Stimulated activated CD8-positive, alpha-beta memory T cell treated with anti-CD3 and anti-CD28 coated beads, Interleukin-2, amount 100 ng/mL, for 1 hour (primary cell): Measurements from ENCODE around the gene ULK4.
"Not testable (repeated sequence)": the region's sequence is repeated elsewhere in the genome, so short reads cannot be mapped to it uniquely, and the experiment has no call there.

Experiments
- DNase-seq, 2 donors: peaks; one replicate each; pipeline ENCODE4 v3.0.0-alpha.2; 2020; ENCODE audit warnings: low read depth in 2 of 2

ULK4 gene

GRCh38 chr3:41649129-41649739, 312.7 kb downstream of the ULK4 start:
- no peak for DNase-seq

DNA sequence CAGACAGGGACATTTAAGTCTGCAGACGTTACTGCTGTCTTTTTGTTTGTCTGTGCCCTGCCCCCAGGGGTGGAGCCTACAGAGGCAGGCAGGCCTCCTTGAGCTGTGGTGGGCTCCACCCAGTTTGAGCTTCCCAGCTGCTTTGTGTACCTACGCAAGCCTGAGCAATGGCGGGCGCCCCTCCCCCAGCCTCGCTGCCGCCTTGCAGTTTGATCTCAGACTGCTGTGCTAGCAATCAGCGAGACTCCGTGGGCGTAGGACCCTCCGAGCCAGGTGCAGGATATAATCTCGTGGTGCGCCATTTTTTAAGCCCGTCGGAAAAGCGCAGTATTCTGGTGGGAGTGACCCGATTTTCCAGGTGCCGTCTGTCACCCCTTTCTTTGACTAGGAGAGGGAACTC, 314.2 kb downstream of the ULK4 start:
- not testable (repeated sequence) for DNase-seq

DNA sequence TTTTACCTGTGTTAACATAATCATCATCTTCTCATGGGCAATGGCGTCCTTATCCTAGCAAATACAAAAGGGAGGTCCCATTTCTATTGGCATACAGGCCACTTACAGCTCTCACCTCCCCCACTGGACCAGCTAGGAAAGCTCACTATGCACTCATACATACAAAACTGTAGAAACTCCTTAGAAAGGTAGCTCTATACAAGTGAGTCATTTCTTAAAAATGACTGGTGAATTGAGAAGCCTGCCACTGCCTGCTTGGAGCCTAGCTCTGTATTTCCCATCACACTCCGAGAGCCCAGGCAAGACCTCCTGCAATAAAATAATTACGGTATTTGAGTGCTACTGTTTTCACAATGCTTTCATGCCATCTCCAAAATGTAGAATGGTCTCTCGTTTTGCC, 321.8 kb downstream of the ULK4 start:
- no peak for DNase-seq

DNA sequence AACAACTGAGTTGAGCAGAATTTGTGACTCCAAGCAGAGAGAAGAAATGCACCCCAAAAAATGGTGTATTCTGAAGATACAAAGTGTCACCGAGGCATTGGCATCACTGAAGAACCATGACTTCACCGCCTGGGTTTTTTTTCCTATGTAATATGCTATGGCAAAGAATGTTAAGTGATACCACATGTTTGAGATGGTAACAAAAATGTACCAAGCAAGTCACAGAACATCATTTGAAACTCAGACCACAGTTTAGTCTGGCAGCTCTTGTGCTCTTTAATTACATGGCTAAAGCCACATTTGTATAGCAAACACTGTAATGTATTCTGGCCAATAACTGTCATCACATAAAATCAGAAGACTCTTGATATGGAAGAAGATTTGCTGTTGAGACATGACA, 323.5 kb downstream of the ULK4 start:
- DNase-seq = no peak

DNA sequence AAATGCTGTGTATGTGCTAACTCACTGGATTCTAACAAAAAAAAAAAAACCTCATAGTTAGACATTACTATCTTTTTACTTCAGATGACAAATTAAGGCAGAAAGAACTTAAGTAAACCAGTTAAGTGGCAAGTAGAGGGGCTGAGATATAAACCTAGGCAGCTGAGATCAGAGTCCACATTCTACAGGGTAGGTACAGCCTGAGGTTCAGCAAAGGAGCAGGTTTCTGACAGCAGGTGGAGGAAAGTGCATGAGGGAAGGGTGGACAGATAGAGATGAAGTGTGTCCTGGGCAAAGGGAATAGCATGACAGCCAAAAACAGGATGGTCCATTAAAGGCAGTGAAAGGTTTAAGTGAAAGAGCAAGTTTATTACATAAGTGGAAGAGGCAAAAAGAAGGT, 329.2 kb downstream of the ULK4 start:
- no peak for DNase-seq

- DNase-seq = no peak
These were observed 331.2 kb downstream of the ULK4 start for GRCh38 chr3:41630708-41631107.

DNA sequence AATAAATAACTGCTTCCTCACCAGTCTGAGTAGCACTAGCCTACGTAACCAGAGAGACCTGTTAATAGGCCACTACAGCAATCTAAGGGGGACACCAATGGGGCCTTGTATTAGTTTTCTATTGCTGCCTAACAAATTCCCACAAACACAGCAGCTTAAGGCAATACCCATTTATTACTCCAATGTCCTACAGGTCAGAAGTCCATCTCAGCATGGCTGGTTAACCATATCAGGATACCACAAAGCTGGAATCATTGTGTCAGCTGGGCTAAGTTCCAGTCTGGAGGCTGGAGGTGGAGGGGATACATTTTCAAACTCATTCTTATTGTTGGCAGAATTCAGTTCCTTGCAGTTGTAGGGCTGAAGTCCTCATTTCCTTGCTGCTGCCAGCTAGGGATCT, 331.9 kb downstream of the ULK4 start:
- DNase-seq = no peak

- no peak for DNase-seq
These were observed 332.8 kb downstream of the ULK4 start for GRCh38 chr3:41629072-41629471.

DNA sequence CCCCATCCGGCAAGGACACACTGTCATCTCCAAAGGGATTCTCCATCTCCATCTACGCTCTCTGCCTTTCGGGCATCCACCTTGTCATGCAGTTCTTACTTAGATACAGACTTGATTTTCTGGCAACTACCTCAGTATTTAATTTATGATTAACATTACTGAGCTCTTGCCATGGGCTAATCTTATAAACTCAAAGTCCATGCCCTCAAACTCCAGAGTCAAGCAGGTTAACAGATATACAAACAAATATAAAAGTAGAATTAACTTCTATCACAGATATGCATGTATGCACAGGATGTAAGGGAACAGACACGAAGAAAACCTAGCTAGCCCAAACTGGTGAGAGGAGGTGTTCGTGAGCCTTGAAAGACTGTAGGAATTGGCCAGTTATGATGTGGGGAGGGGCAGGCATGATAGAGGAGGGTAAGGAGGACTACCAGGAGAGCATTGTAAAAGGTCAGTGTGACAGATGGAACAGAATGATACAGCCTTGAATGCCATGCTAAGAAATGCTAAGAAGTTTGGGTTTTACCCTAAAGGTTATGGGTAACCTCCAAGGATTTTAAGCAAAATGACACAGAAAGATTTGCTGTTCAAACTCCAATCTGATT, 334.3 kb downstream of the ULK4 start:
- no peak for DNase-seq

- DNase-seq = no peak
These were observed 349.1 kb downstream of the ULK4 start for GRCh38 chr3:41612853-41613252.

DNA sequence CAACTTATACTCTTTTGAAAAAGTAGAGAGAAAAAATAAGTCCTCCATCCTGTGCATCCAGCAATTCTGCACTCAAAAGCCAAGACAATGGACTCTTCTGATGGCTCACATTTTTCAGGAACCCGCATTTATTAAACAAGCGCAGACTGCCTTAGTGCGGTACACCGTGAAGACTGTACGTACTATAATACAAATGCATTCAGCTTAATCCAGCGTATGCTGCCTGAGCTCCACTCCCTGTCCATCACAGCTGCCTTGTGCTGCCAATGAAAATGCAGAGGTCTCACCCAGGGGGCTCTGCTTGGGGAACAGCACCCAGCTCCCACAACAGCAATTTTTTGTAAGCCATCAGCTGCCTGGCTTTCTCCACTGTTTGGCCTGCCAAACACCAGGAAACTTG, 350.9 kb downstream of the ULK4 start:
- DNase-seq = no peak

DNA sequence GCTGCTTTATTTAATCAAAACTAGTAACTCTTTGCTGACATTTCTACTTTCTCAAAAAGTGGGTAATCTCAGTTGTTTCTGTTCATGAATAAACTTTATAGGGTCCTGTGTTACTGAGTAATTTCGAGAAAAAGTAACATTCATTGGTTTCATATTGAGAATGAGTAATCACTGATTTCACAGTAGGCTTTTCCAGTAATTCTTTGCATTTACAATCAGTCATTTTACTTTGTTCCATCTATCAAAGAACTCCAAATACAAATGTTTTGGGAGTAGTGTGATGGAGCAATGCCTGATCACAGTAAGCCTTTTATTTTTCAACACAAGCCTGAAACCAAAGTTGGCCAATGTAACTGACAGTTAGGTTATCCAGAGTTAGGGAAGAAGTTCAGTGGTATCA, 353.6 kb downstream of the ULK4 start:
- DNase-seq = no peak

GRCh38 chr3:41603807-41604206, 358.1 kb downstream of the ULK4 start:
- DNase-seq = no peak

DNA sequence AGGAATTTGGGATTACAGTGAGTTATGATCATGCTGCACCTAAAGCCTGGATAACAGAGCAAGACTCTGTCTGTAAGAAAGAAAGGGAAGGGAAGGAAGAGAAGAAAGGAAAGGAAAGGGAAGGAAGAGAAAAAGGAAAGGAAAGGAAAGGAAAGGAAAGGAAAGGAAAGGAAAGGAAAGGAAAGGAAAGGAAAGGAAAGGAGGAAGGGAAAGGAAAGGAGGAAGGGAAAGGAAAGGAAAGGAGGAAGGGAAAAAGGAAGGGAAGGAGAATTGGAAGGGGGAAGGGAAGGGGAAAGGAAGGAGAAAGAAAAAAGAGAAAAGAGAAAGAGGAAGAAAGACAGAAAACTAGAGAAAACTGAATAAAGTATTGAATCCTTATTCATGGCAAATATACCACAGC, 359.8 kb downstream of the ULK4 start:
- DNase-seq = no peak

GRCh38 chr3:41601404-41601987, 360.4 kb downstream of the ULK4 start:
- no peak for DNase-seq

DNA sequence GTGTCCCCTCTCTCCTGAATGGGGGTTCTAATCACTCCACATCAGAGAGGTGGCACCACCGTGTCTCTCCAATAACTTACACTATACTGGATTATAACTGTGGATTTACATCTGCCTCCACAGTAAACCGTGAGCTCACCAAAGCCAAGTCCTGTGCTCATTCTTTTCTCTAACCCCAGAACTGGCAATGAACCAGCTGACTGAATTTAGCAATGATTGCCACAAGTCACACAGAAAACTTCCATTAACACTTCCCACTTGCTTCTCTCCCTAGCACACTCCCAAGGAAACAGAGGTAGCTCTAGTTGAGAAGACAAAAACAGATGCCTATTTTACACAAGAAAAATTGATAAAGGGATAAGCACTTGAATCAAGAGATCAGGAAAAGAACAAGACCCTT, 361.3 kb downstream of the ULK4 start:
- DNase-seq = no peak

GRCh38 chr3:41599127-41599484, 362.8 kb downstream of the ULK4 start:
- DNase-seq = no peak

DNA sequence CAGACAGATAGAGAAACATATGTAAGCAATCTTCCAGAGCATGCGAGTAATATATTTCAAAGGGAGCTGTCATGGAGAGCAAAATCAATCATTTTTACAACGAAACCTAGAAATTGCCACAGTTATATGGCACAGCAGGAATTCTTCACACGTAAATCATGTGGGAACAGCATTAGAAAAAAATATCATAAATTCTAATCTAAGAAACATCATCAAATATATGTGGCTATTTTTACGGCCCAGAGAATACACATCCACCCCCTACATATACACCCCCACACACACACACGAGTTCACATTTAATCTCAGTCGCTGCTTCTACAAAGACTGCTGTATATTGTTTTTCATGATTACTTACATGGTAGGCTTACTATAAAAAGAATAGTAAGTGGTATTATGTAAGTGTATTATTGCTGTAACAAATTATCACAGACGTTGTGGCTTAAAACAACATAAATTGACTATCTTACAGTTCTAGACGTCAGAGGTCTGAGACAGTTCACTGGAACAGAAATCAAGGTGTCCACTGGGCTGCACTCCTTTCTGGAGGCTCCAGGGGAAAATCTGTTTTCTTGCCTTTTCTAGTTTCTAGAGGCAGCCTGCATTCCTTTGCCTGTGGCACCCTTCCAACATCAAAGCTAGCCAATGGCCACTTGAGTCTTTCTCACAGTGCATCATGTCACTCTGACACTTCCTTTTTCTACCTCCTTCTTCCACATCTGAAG, 363.3 kb downstream of the ULK4 start:
- no peak for DNase-seq

DNA sequence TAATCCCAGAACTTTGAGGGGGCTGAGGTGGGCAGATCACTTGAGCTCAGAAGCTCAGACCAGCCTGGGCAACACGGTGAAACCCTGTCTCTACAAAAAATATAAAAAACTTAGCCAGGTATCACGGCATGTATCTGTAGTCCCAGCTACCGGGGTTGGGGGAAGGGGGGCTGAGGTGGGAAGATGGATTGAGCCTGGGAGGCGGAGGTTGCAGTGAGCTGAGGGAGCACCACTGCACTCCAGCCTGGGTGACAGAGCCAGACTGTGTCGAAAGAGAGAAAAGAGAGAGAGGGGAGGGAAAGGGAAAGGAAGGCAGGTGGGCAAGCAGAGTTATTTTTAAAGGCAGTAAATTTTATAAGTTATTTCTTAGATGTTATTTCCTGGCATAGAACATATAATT, 368.1 kb downstream of the ULK4 start:
- DNase-seq = no peak

- no peak for DNase-seq
These were observed 369.0 kb downstream of the ULK4 start for GRCh38 chr3:41592753-41593510.

- no peak for DNase-seq
These were observed 378.9 kb downstream of the ULK4 start for GRCh38 chr3:41583014-41583413.

DNA sequence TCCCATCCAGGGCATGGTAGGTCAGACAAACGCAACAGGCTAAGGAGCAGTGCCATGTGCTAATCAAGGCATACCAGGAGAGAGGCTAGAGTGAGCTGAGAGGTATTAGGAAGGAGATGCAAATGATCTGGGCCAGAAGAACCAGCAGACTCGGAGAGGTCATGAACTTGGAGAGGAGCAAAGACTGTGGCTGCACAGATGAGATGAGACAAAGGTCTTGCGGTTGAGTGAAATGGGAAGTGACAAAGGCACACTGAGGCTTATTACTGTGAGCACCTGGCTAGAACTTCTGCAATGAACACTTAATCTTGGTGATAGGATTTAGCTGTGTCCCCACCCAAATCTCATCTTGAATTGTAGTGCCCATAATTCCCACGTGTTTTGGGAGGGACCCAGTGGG, 380.2 kb downstream of the ULK4 start:
- no peak for DNase-seq
